NCI-H82 treated with DMSO at 0.1 percent for 48 hours (cell line): ENCODE results near the gene LCOR.
"Not testable (repeated sequence)": the region's sequence is repeated elsewhere in the genome, so short reads cannot be mapped to it uniquely, and the experiment has no call there.

Experiments used
- DNase-seq: peaks from one replicate; lab custom pipeline; 2025; ENCODE audit not compliant: unreplicated experiment; lab: John Stamatoyannopoulos, UW

Gene LCOR

DNA sequence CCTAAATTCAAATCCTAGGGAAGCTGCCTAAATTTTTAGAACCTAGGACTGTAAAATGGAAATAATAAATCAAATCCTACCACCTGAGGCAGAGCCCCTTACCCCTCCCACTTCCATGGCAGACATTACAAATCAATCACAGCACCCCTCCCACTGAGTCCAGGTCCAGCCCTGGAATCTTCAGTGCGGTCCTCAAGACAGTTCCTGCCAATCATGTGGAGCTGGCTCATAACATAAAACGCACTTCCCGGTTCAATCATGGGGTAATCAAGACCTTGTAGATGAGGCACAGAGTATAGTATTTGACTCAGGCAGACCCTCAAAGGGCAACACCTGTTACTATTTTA lies 196.7 kb downstream of the LCOR start:
- DNase-seq = no peak

DNA sequence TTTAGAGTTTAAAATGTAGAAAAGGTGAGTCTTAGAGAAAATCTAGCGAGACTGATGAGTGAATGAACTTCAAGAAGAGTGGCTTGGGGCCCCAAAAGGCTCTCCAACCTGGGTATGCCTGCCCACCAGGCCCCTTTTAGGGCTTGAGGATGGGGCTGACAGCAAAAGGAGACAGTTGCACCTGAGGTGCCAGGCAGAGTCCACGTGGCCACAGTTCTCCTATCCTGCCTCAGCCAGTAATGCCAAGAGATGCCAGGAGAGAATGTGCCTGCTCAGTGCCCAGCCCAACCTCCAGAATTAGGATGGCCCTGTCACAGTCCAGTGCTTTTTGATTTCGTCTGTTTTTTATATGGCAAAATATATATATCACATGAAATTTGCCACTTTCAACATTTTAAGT lies 197.2 kb downstream of the LCOR start:
- DNase-seq = no peak

DNA sequence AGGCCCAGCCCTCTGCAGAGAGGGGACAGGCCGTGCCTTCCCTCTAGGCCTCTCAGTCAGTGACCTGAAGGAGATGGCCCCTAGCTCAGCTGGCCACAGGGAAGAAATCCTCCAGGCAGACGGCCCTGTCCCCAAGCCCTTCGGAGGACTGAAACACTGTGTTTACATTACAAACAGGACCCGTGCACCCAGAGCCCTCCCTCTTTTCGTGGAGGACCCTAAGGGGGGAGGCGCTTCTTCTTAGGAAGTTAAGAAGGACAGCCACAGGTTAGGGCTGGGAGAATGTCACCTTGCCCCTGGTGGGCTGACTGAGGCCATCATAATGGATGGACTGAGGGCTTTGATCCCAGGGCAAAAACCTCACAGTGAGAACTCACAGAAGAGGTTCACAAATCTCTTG lies 198.8 kb downstream of the LCOR start:
- DNase-seq = no peak

DNA sequence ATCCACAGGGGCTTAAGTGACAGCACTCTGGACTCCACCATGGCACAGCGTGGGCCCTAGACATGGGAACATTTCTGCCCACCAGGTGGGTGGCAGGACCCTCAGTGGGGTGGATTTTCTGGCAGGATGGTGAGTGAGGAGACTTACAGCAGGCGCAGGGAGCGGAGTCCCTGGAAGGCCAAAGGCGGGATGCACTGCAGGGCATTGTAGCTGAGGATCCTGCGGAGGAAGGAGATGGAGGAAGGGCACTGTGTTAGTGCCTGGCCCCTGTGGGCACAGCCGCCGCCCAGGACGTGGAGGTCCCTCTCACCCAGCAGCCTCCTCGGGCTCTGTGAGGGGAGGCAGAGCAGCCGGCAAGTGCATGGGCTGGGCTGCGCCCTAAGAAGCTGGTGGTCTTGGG lies 199.4 kb downstream of the LCOR start:
- no peak for DNase-seq

DNA sequence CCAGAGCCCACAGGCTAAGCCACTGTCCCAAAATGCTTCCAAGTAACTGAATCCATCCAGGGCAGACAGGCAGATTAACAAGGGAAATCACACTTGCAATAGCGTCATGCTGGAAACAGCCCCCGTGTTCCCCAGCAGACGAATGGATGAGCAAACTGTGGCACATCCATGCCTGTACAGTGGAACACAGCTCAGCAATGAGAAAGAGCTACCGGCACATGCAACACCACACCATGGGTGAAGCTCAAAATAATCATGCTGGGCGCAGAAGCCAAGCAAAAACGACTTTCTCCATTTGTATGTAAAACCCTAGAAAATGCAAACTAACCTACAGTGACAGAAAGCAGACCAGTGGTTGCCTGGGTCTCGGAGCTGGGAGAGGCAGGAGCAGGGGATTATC lies 200.5 kb downstream of the LCOR start:
- DNase-seq = no peak

DNA sequence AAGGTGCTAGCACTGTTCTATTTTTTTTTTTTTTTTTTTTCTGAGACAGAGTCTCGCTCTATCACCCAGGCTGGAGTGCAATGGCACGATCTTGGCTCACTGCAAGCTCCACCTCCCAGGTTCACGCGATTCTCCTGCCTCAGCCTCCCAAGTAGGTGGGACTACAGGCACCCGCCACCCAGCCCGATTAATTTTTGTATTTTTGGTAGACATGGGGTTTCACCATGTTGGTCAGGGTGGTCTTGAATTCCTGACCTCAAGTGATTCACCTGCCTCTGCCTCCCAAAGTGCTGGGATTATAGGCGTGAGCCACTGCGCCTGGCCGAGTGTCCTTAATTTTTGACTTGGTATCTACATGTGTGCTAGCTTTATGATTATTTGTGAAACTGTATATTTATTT lies 201.7 kb downstream of the LCOR start:
- DNase-seq = not testable (repeated sequence)

DNA sequence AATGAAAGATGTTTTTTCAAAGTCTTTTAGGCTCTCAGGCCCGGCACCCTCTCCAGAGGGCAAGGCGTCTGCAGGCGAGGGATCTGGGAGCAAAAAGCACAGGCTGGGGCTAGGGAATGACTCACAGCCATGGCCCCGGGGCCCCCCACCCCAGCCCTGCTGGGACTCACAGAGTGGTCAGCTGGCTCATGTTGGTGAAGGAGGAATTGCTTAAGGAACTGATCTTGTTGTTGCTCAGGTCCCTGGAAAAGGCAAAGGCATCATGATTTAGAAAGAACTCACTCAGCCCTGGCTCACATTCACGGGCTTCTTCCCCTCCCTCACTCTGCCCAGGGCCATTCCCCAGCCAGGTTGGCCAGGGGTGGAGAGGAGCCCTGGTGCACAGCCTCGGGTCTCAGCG lies 202.2 kb downstream of the LCOR start:
- DNase-seq = no peak

DNA sequence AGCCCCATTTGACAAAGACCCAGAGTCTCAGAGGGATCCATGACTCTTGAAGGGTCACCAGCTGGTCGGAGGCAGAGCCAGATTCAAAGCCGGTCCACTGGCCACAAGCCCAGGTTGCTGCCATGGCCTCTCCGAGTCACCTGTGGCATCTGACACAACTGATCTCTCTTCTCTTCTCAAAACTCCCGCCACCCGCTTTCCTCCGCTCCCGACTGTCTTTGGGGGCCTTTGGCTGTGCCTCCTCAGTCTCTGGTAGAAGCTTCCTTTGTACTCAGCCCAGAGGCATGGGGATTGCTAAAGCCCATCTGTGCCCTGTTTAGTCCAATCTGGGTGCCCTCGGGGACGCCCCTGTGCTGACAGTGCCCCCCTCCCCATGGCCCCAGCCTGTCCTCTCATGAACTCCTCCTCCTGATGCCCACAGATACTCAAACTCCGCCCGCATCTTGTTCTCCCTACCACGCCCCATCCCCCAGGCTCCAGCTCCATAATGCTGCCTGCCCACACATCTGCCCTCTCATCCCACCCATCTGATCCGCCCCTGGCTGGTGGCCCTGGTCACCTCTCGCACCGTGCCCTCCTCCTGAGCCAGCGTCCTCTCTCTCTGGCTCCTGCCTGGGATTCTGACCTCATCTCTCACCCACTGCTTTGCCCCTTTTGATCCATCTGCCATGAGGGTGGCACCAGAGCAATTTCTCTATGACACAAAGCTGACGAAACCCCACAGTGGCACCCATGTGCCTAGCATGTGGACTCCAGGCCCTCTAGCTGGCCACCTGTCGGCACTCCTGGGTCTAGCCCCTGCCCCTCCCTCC lies 203.1 kb downstream of the LCOR start:
- no peak for DNase-seq

DNA sequence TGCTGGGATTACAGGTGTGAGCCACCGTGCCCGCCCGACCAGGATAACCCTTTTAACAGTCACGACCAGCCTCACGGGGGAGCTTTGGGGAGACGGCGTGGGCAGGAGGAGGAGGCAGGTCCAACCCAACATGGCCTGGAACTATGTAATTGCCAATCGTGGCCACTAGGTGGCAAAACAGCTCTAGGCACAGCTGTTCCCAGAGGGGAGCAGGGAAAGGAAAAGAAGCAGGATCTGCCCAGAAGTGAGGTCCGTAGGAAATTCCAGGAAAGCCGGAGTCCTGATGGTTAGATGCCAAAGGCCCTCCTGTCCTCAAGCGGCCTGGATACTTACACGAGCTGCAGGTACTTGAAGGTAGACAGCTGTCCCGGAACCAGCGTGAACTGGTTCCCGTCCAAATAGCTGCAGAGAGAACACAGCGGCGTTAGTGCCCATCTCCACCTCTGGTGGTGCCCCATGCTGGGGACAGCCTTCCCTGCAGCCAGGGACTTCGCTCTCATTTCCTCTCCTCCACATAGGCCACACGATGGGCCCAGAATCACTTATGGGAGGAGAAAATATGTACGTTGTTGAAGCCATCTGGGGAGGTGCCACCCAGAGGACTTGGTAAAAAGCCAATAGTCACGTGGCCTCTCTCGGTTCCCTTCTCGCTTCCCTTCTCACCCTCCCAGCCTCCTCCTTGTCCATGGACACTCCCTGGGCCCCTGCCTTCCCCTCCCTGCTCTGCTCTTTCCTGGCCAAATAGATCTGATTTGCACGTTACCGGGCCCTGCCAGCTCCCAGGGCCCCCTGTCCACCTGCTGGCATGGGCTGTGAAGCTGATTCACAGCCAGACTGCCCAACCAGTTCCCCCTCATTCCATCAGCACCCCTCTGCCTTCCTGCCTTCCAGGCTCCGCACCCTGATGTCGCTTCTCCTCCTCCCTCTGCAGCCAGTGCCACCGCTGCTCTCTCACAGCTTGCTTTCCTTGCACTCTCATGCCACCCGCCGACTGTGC lies 205.6 kb downstream of the LCOR start:
- DNase-seq = peak; percentile 40

DNA sequence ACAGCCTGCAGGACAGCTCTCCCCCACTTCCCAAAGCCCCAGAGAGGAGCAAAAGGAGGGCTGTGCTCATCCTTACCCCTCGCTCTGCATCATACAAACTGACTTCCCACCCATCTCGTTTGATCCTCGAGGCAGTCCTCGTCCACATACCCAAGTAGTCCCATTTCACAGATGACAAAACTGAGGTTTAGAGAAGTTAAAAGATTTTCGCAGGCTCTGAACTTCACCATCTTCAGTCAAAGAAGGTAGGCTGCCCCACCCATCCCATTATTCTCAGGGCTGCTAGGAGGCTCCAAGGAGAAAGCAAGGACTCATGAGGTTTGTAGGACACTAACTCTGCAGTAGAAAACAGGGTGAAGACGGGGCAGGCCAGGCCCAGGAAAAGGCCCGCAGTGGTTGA lies 206.6 kb downstream of the LCOR start:
- DNase-seq = no peak

DNA sequence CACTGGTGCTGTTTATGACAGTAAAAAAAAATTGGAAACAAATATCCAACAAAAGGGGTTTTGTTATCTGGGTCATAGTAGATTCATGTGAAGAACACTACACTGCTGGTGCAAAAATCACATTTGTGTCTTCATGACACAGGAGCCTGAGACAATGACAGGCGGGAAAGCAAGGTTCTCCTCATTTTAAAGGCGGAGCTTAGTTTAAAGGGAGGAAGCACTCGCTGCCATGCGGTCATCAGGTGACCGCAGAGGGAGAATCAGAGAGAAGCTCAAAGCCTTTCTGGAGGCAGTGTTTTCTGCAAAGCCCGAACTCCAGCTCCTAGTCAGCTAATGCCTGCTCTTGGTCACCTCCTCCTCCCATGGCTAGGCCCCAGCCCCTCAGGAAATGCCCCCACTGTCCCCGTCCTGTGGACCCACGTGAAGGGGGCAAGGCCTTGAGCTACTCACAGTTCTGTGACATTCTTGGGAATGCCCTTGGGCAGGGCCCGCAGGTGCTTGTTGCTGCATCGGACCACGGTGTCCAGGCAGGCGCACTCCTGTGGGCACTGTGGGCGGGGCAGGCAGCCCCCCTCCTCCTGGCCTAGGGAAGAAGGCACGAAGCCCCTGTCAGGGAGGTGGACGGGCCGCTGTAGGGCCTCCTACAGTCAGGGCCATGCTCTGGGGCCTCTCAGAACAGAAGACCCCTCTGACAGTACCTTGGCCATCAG lies 207.6 kb downstream of the LCOR start:
- no peak for DNase-seq

DNA sequence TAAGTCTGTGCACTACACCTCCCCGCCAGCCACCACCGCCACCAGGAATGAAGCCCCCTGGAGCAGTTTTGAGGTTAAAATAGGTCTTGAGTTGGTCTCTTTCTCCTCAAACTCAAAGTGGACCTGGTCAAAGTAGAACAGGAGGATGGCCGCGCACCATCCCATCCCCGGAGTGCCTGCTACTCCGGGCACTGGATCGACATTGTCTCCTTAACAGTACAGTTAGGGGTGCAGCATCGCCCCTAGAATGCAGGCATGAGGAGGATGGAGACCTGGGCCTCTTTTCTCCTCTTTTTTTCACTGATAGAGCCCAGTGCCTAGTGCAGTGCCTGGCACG lies 208.1 kb downstream of the LCOR start:
- no peak for DNase-seq

DNA sequence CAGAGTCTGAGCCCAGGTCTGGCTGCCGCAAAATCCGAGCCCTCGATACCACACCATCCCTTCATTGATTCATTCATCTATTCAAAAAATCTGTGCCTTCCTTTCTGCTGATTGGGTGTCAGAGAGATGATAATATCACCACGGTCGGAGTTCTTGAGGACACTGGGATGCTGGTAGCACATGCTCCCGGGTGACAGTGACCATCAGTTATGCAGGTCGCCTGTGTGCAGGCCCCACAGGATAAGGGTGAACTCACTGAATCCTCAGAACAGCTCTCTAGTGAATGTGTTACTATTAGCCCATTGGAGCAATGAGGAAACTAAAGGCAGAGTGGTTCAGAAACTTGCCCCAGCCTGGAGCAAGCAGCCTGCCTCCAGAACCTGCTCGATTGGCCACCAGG lies 208.6 kb downstream of the LCOR start:
- no peak for DNase-seq

DNA sequence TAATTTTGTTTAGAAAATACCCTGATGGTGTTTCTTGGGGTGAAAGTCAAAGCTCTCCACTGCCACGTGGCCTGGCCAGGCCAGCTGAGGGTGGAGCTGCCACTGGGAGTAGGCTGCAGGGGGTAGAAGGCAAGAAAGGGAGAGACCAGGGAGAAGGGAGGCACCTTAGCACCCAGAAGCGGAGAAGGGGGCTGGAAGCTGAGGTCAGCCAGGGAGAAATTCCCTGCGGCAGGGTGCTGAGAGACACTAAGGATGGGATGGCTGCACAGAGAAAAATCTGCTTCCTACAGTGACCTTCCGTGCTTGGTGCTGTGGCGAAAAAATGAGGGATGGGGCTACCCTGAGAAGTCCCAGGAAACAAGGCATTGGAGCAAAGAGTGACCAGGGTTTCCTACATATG lies 210.0 kb downstream of the LCOR start:
- no peak for DNase-seq

DNA sequence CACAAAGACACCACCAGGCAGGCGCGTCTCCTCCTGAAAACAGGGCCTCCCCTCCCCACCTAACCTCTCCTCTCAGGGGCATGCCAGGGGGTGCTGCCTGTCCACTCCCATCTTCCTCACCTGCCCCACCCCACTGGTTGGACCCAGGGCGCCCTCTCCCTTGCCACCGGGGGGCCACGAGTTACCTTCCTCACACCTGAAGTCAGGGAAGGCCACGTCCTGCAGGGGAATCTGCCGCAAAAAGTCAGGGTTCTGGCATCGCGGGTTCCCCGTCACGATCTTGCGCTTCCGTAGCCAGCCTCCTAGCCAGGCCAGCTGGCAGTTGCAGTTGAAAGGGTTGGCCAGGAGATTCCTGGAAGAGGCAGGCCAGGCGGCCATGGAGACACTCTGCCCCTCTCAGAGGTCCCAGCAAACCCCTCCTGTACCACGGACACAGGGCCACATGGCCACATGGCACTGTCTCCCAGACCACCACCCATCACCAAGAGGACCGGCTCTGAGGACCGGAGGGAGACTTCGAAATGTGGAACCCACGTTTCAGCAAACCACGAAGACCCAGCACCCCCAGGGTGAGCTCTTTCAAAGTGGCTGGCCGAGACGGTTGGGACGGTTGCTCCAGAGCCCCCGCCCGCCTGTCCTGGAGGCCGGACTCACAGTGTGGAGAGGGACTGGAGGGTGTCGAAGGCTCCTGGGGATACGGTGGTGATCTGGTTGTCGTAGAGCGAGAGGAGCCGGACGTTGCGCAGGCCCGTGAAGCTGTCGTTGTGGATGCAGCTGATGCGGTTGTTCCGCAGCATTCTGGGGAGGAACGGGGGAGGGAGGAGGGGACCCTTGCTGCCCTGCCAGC lies 210.8 kb downstream of the LCOR start:
- no peak for DNase-seq

DNA sequence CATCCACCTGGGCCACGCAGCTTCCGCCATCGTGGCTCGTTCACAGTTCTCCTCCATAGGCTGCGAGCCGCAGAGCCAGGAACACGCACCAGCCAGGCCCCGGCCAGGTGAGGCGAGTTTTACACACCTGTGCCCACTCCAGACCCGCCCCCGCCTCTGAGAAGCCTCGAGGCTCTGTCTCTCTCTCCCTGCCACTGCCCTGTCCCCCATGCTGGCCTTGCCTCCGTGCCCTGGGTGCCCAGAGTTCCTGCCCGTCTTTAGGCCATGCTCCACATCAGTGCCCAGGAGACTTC lies 211.4 kb downstream of the LCOR start:
- no peak for DNase-seq
